Sigmoid colon (tissue), 4 donors: ENCODE measurements around the gene TIMP2.

Experiments
- CTCF ChIP-seq, 4 experiments: fragments of 450-650 bp in 3 of 4; fragments of 200-600 bp in 1 of 4; IDR thresholded peaks; one replicate each; pipeline ENCODE4 v1.5.1; 2016 to 2019; ENCODE audit warnings: antibody characterized with exemption in 4 of 4, mild to moderate bottlenecking in 3 of 4, moderate library complexity in 2 of 4
- EP300 ChIP-seq, 4 donors: sonication (generic); formaldehyde crosslinking; IDR thresholded peaks; one replicate each; pipeline ENCODE4 v1.6.1; 2017; ENCODE audit warnings: antibody characterized with exemption in 4 of 4
- POLR2AphosphoS5 ChIP-seq, 4 donors: sonication (generic); formaldehyde crosslinking; IDR thresholded peaks; one replicate each; pipeline ENCODE4 v1.6.1; 2017; ENCODE audit warnings: antibody characterized with exemption in 4 of 4

GRCh38 chr17:78822552-78822951 is 102.6 kb downstream of the TIMP2 start:
- TF ChIP-seq CTCF (IDR thresholded peaks at IDR 0.05) = no peak
- no peak for TF ChIP-seq EP300 (IDR thresholded peaks at IDR 0.05)
- no peak for TF ChIP-seq POLR2AphosphoS5 (IDR thresholded peaks at IDR 0.05)
